H9 (cell line): ENCODE data around the gene RNF224. TPM values are rescaled to one million over a fixed set of nuclear protein-coding genes. Genes with fewer than 3 reads are reported as not detected.

Experiments used
- DNase-seq: peaks from one replicate; pipeline ENCODE4 v3.0.0-alpha.2; 2017
- H2AFZ ChIP-seq: one replicate; pipeline ENCODE4 v1.6.1; 2013; ENCODE audit warnings: mild to moderate bottlenecking, low read length, control low read depth, moderate library complexity
- H2AK5ac ChIP-seq: 2 replicates; pipeline ENCODE4 v1.6.1; 2013; ENCODE audit warnings: low read length, control low read depth, mixed read lengths; ENCODE audit not compliant: insufficient read length
- H2BK120ac ChIP-seq: one replicate; pipeline ENCODE4 v1.6.1; 2013; ENCODE audit warnings: low read depth, mild to moderate bottlenecking, low read length, control low read depth, inconsistent platforms; ENCODE audit not compliant: poor library complexity, severe bottlenecking
- H2BK12ac ChIP-seq: 2 replicates; pipeline ENCODE4 v1.6.1; 2013; ENCODE audit warnings: low read length, control low read depth, mixed read lengths, low read depth; ENCODE audit not compliant: insufficient read length
- H2BK15ac ChIP-seq: 2 replicates; pipeline ENCODE4 v1.6.1; 2013; ENCODE audit warnings: low read depth, low read length, control low read depth
- H2BK20ac ChIP-seq: one replicate; pipeline ENCODE4 v1.6.1; 2013; ENCODE audit warnings: low read depth, mild to moderate bottlenecking, low read length, control low read depth, inconsistent platforms; ENCODE audit not compliant: poor library complexity, severe bottlenecking
- H2BK5ac ChIP-seq: 2 replicates; pipeline ENCODE4 v1.6.1; 2013; ENCODE audit warnings: low read length, control low read depth, mixed read lengths; ENCODE audit not compliant: insufficient read length
- H3K14ac ChIP-seq: 2 replicates; pipeline ENCODE4 v1.6.1; 2013; ENCODE audit warnings: low read length, control low read depth; ENCODE audit not compliant: insufficient read depth
- H3K18ac ChIP-seq: 2 replicates; pipeline ENCODE4 v1.6.1; 2013; ENCODE audit warnings: low read depth, mild to moderate bottlenecking, mixed read lengths, low read length, control low read depth; ENCODE audit not compliant: insufficient read length
- H3K23ac ChIP-seq: 2 replicates; pipeline ENCODE4 v1.6.1; 2013; ENCODE audit warnings: low read length, control low read depth, mixed read lengths, low read depth; ENCODE audit not compliant: insufficient read length
- H3K23me2 ChIP-seq: 2 replicates; pipeline ENCODE4 v1.6.1; 2013; ENCODE audit warnings: low read depth, mild to moderate bottlenecking, mixed read lengths, low read length, control low read depth; ENCODE audit not compliant: insufficient read length, poor library complexity, severe bottlenecking
- H3K27ac ChIP-seq: 2 replicates; pipeline ENCODE4 v1.5.1; 2013; ENCODE audit warnings: low read length, control low read depth, mixed read lengths, low read depth; ENCODE audit not compliant: insufficient read length
- H3K27me3 ChIP-seq: 2 replicates; pipeline ENCODE4 v1.6.1; 2013; ENCODE audit warnings: low read length, control low read depth, inconsistent platforms; ENCODE audit not compliant: insufficient read depth
- H3K4ac ChIP-seq: 2 replicates; pipeline ENCODE4 v1.6.1; 2013; ENCODE audit warnings: low read depth, mild to moderate bottlenecking, control low read depth, inconsistent platforms, low read length, moderate library complexity
- H3K4me1 ChIP-seq: 2 replicates; pipeline ENCODE4 v1.6.1; 2013; ENCODE audit warnings: low read length, control low read depth, inconsistent platforms; ENCODE audit not compliant: insufficient read depth
- H3K4me2 ChIP-seq: 2 replicates; pipeline ENCODE4 v1.6.1; 2013; ENCODE audit warnings: low read length, control low read depth, mixed read lengths; ENCODE audit not compliant: insufficient read length, insufficient read depth
- H3K56ac ChIP-seq: 2 replicates; pipeline ENCODE4 v1.6.1; 2013; ENCODE audit warnings: low read depth, mild to moderate bottlenecking, mixed read lengths, low read length, control low read depth; ENCODE audit not compliant: insufficient read length
- H3K79me1 ChIP-seq: 2 replicates; pipeline ENCODE4 v1.6.1; 2013; ENCODE audit warnings: low read depth, mild to moderate bottlenecking, moderate library complexity, low read length, control low read depth, inconsistent platforms; ENCODE audit not compliant: insufficient read depth, poor library complexity, severe bottlenecking
- H3K79me2 ChIP-seq: 2 replicates; pipeline ENCODE4 v1.6.1; 2013; ENCODE audit warnings: low read length, control low read depth, inconsistent platforms; ENCODE audit not compliant: insufficient read depth
- H3K9ac ChIP-seq: 2 replicates; pipeline ENCODE4 v1.6.1; 2013; ENCODE audit warnings: low read length, control low read depth, mixed read lengths; ENCODE audit not compliant: insufficient read length; ENCODE audit errors: extremely low read depth
- H3K9me3 ChIP-seq: one replicate; pipeline ENCODE4 v1.6.1; 2013; ENCODE audit warnings: low read depth, low read length, inconsistent platforms; ENCODE audit not compliant: control insufficient read depth
- H3T11ph ChIP-seq: one replicate; pipeline ENCODE4 v1.6.1; 2013; ENCODE audit warnings: mild to moderate bottlenecking, low read length, control low read depth, inconsistent platforms
- H4K20me1 ChIP-seq: one replicate; pipeline ENCODE4 v1.6.1; 2013; ENCODE audit not compliant: control insufficient read depth, insufficient read length, insufficient read depth
- H4K5ac ChIP-seq: 2 replicates; pipeline ENCODE4 v1.6.1; 2013; ENCODE audit warnings: low read depth, mild to moderate bottlenecking, mixed read lengths, low read length, control low read depth; ENCODE audit not compliant: insufficient read length
- H4K8ac ChIP-seq: replicated peaks from 2 replicates; pipeline ENCODE4 v1.6.1; 2013; ENCODE audit warnings: low read length, control low read depth, mixed read lengths, low read depth; ENCODE audit not compliant: insufficient read length
- H4K91ac ChIP-seq: 2 replicates; pipeline ENCODE4 v1.6.1; 2013; ENCODE audit warnings: low read depth, mild to moderate bottlenecking, moderate library complexity, mixed read lengths, low read length, control low read depth; ENCODE audit not compliant: insufficient read length
- H3K27ac Mint-ChIP-seq, 3 experiments: 2 replicates in 2 of 3; 3 replicates in 1 of 3; pipeline ENCODE4 v1.8.0; 2020 to 2021; ENCODE audit warnings: mixed read lengths in 3 of 3, mild to moderate bottlenecking in 1 of 3, moderate library complexity in 1 of 3
- H3K27me3 Mint-ChIP-seq: 2 replicates; pipeline ENCODE4 v1.8.0; 2021; ENCODE audit warnings: low read depth, mild to moderate bottlenecking, moderate library complexity, mixed read lengths
- H3K36me3 Mint-ChIP-seq, 3 experiments: 2 replicates in 2 of 3; 3 replicates in 1 of 3; pipeline ENCODE4 v1.8.0; 2020 to 2021; ENCODE audit warnings: low read depth in 3 of 3, mixed read lengths in 3 of 3; ENCODE audit not compliant: insufficient read depth in 1 of 3
- H3K4me1 Mint-ChIP-seq, 2 experiments: 2 replicates each; pipeline ENCODE4 v1.8.0; 2020; ENCODE audit warnings: mixed read lengths in 2 of 2
- H3K4me3 Mint-ChIP-seq, 2 experiments: 2 replicates in 1 of 2; 3 replicates in 1 of 2; pipeline ENCODE4 v1.8.0; 2020 to 2021; ENCODE audit warnings: mild to moderate bottlenecking in 2 of 2, mixed read lengths in 2 of 2, moderate library complexity in 1 of 2
- H3K9me3 Mint-ChIP-seq, 2 experiments: 2 replicates in 1 of 2; 3 replicates in 1 of 2; pipeline ENCODE4 v1.8.0; 2020; ENCODE audit warnings: mild to moderate bottlenecking in 2 of 2, mixed read lengths in 2 of 2, moderate library complexity in 1 of 2
- CTCF ChIP-seq: fragments of 200-600 bp; sonication (generic); conservative IDR thresholded peaks from 3 replicates; pipeline ENCODE4 v1.8.0; 2021; ENCODE audit warnings: antibody characterized with exemption, mild to moderate bottlenecking
- WGBS: extraction: QIAGEN DNeasy Blood & Tissue Kit; methylation state at CpG from one replicate; pipeline ENCODE4 v1.1.7; 2013; ENCODE audit warnings: missing lambda C conversion rate, low lambda C conversion rate, mixed read lengths; ENCODE audit not compliant: insufficient read length; ENCODE audit errors: extremely low coverage; 5-methylcytosine and 5-hydroxymethylcytosine counted together
- total RNA-seq: library from RNA; stranded (reverse); gene quantifications from 2 replicates; pipeline ENCODE4 v1.2.1, GENCODE V29; 2021

Gene RNF224
- total RNA-seq, 1 experiment from 2014 or later, result 0.15 TPM

GRCh38 chr9:137194909-137195308, 32.4 kb upstream of the RNF224 start:
- Mint-ChIP-seq H3K27ac (peak overlapping the region in 2 of 3 experiments; percentile 18 to 55; a peak in 1 of 7 replicates), H3K27me3 (peaks cover 2% of the 10 kb centered on the region; the same call in 1 of the 2 replicates), H3K4me1 (peaks cover 5 to 16% of the 10 kb centered on the region in 2 experiments; a peak in 3 of 4 replicates), H3K36me3 (peaks cover 5 to 15% (median 9%) of the 10 kb centered on the region in 3 experiments; a peak in 5 of 7 replicates), H3K4me3 (no peak overlapping the region), H3K9me3 (no peaks in the 10 kb centered on the region)
- Histone ChIP-seq H4K20me1 (no peaks in the 10 kb centered on the region), H3K4me2 (no peak overlapping the region), H3K14ac (no peak overlapping the region; the same call in 1 of the 2 replicates), H3K18ac (no peak overlapping the region), H3K56ac (no peak overlapping the region), H3K79me2 (no peaks in the 10 kb centered on the region), H3K4ac (no peak overlapping the region), H2BK20ac (no peak overlapping the region), H3K27me3 (no peaks in the 10 kb centered on the region), H3K79me1 (peaks cover 3% of the 10 kb centered on the region), H2BK15ac (no peak overlapping the region), H3K9me3 (no peaks in the 10 kb centered on the region), H4K5ac (no peak overlapping the region), H2BK5ac (no peak overlapping the region), H3K27ac (no peak overlapping the region), H3K4me1 (no peaks in the 10 kb centered on the region), H3K23ac (no peak overlapping the region), H4K8ac (no peak overlapping the region), H2AFZ (no peak overlapping the region), H3K23me2 (no peaks in the 10 kb centered on the region), H2AK5ac (no peak overlapping the region), H3T11ph (no peak overlapping the region), H3K9ac (no peak overlapping the region), H2BK12ac (no peak overlapping the region), H4K91ac (no peak overlapping the region), H2BK120ac (no peak overlapping the region)
- no peak for TF ChIP-seq CTCF
- no peak for DNase-seq
- WGBS, result no CpG with 5 or more reads among the region's 10 CpGs
